ENCODE results near the gene ID2. TPM values are rescaled to one million over a fixed set of nuclear protein-coding genes. Genes with fewer than 3 reads are reported as not detected.

The ID2 gene
- total RNA-seq, 1 experiment from 2014 or later = 112 TPM

DNA sequence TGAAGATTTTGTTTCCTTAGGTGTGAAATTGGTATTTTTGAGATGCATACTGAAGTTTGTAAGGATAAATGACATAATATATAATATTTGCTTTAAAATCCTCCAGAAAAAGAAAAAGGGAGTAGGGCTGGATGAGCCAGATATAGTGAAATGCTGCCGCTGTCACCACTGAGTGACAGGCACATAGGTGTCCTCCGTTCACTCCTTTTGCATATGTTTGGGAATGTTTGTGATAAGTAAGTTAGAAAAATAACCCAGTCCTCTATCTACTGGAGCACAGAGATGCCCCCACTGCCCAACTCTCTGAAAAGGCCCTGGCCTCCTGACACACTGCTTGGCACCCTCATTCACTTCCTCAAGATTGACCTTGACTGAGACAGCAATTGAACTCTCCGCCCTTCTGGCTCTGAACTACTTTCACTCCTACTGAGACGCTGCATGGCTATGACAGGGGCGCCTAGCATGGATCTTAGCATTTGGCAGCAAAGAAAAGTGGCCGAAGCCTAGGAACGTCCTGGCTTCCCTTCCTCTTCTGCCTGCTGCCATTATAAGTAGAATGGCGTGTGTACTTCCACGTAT is 10.1 kb downstream of the ID2 start:
- intact Hi-C loops (cut with micrococcal nuclease) = loop anchor here (2.0 to 5.0 kb wide), 2 partner anchors 69 to 445 kb away; no protein-coding TSS in a partner anchor
- Histone ChIP-seq H3K9ac (ENCODE audit: low read length) (no peak overlapping the region), H3K36me3 (ENCODE audit: control insufficient read depth in 1 of 2, insufficient read depth in 2 of 2, low read length in 2 of 2) (no peaks in the 10 kb centered on the region), H3K9me2 (ENCODE audit: insufficient read depth) (no peaks in the 10 kb centered on the region), H3K27me3 (ENCODE audit: insufficient read depth, low read length) (no peaks in the 10 kb centered on the region), H3K4me1 (ENCODE audit: control insufficient read depth in 1 of 2, insufficient read depth in 2 of 2, low read length in 2 of 2) (peaks cover 0 to 12% of the 10 kb centered on the region in 2 experiments; a peak in 2 of 4 replicates), H3K9me3 (ENCODE audit: control insufficient read depth in 1 of 2, insufficient read depth in 1 of 2, low read depth in 1 of 2, low read length in 2 of 2) (no peaks in the 10 kb centered on the region), H3K4me3 (replicated peaks in 1 of 2; ENCODE audit: low read depth in 1 of 2, low read length in 2 of 2) (no peak overlapping the region), H2AFZ (ENCODE audit: low read depth, low read length, poor library complexity, severe bottlenecking) (no peak overlapping the region), H3K79me2 (ENCODE audit: insufficient read depth, low read length) (no peaks in the 10 kb centered on the region), H3K27ac (ENCODE audit: low read depth, low read length) (no peak overlapping the region), H4K20me1 (ENCODE audit: insufficient read depth) (no peaks in the 10 kb centered on the region), H3K4me2 (ENCODE audit: low read length) (no peak overlapping the region)
- RAD21 ChIA-PET (ENCODE audit: low non-redundant PET in 1 of 2, low total read pairs in 2 of 2, uncharacterized antibody in 2 of 2, unreplicated experiment in 2 of 2) = no interaction called here
- POLR2A ChIA-PET = no interaction called here
- TF ChIP-seq CBX3 (IDR thresholded peaks at IDR 0.05; ENCODE audit: low read depth) = no peak
- TF ChIP-seq JUND (IDR thresholded peaks at IDR 0.05) = no peak
- TF ChIP-seq, protein P1, sequence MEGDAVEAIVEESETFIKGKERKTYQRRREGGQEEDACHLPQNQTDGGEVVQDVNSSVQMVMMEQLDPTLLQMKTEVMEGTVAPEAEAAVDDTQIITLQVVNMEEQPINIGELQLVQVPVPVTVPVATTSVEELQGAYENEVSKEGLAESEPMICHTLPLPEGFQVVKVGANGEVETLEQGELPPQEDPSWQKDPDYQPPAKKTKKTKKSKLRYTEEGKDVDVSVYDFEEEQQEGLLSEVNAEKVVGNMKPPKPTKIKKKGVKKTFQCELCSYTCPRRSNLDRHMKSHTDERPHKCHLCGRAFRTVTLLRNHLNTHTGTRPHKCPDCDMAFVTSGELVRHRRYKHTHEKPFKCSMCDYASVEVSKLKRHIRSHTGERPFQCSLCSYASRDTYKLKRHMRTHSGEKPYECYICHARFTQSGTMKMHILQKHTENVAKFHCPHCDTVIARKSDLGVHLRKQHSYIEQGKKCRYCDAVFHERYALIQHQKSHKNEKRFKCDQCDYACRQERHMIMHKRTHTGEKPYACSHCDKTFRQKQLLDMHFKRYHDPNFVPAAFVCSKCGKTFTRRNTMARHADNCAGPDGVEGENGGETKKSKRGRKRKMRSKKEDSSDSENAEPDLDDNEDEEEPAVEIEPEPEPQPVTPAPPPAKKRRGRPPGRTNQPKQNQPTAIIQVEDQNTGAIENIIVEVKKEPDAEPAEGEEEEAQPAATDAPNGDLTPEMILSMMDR (IDR thresholded peaks at IDR 0.05 in 2 of 3, conservative IDR thresholded peaks at IDR 0.05 in 1 of 3; ENCODE audit: borderline replicate concordance in 1 of 3, insufficient read depth in 1 of 3, low read depth in 2 of 3, low read length in 2 of 3) = no peak
- TF ChIP-seq CEBPB (IDR thresholded peaks at IDR 0.05; ENCODE audit: low read depth) = no peak
- TF ChIP-seq EGR1 (IDR thresholded peaks at IDR 0.05; ENCODE audit: low read depth) = no peak
- TF ChIP-seq FOSL1 (IDR thresholded peaks at IDR 0.05; ENCODE audit: low read depth) = no peak
- TF ChIP-seq, protein P2, sequence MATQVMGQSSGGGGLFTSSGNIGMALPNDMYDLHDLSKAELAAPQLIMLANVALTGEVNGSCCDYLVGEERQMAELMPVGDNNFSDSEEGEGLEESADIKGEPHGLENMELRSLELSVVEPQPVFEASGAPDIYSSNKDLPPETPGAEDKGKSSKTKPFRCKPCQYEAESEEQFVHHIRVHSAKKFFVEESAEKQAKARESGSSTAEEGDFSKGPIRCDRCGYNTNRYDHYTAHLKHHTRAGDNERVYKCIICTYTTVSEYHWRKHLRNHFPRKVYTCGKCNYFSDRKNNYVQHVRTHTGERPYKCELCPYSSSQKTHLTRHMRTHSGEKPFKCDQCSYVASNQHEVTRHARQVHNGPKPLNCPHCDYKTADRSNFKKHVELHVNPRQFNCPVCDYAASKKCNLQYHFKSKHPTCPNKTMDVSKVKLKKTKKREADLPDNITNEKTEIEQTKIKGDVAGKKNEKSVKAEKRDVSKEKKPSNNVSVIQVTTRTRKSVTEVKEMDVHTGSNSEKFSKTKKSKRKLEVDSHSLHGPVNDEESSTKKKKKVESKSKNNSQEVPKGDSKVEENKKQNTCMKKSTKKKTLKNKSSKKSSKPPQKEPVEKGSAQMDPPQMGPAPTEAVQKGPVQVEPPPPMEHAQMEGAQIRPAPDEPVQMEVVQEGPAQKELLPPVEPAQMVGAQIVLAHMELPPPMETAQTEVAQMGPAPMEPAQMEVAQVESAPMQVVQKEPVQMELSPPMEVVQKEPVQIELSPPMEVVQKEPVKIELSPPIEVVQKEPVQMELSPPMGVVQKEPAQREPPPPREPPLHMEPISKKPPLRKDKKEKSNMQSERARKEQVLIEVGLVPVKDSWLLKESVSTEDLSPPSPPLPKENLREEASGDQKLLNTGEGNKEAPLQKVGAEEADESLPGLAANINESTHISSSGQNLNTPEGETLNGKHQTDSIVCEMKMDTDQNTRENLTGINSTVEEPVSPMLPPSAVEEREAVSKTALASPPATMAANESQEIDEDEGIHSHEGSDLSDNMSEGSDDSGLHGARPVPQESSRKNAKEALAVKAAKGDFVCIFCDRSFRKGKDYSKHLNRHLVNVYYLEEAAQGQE (IDR thresholded peaks at IDR 0.05; ENCODE audit: low read depth) = no peak
- no peak for TF ChIP-seq SP1 (IDR thresholded peaks at IDR 0.05; ENCODE audit: low read depth)
- no peak for TF ChIP-seq TCF7L2 (IDR thresholded peaks at IDR 0.05; ENCODE audit: borderline replicate concordance, extremely low read depth, insufficient read depth, insufficient read length)
- no peak for TF ChIP-seq EZH2phosphoT487 (IDR thresholded peaks at IDR 0.05; ENCODE audit: borderline replicate concordance)
- no peak for TF ChIP-seq YY1 (IDR thresholded peaks at IDR 0.05; ENCODE audit: extremely low read depth, insufficient replicate concordance, low read depth, low read length)
- no peak for TF ChIP-seq POLR2AphosphoS5 (IDR thresholded peaks at IDR 0.05; ENCODE audit: low read depth, low read length)
- no peak for TF ChIP-seq RAD21 (IDR thresholded peaks at IDR 0.05; ENCODE audit: low read depth)
- no peak for TF ChIP-seq SIN3A (IDR thresholded peaks at IDR 0.05; ENCODE audit: low read depth)
- DNase-seq (ENCODE audit: low read depth, low spot score) (no peak), ATAC-seq (no peak)
- BruUV-seq (replicated peaks) = no TSS peak
- CTCF ChIA-PET = no interaction called here
